GM18499 (cell line): ENCODE results near the gene NDUFA13.
"Not testable (repeated sequence)": the region's sequence is repeated elsewhere in the genome, so short reads cannot be mapped to it uniquely, and the experiment has no call there.

Experiments
- ATAC-seq: cut with Tn5 transposase; IDR thresholded peaks from one replicate; pipeline ENCODE4 v1.9.1; 2021; ENCODE audit warnings: moderate number of reproducible peaks; ENCODE audit not compliant: insufficient read depth, unreplicated experiment

NDUFA13 gene

GRCh38 chr19:19515642-19516519 lies at the start of gene NDUFA13:
NDUFA13 (plus strand) TSS chr19:19516225; CDS start chr19:19516239, 14 bp downstream.
- peak; percentile 84 for ATAC-seq

GRCh38 chr19:19468424-19469050 lies 47.5 kb upstream of the NDUFA13 start:
- no peak for ATAC-seq

GRCh38 chr19:19470579-19470978 lies 45.4 kb upstream of the NDUFA13 start:
- no peak for ATAC-seq

GRCh38 chr19:19471682-19472081 lies 44.3 kb upstream of the NDUFA13 start:
- no peak for ATAC-seq

GRCh38 chr19:19472106-19472505 lies 43.9 kb upstream of the NDUFA13 start:
- ATAC-seq: not testable (repeated sequence)

- no peak for ATAC-seq
Observed at GRCh38 chr19:19475015-19475765, 40.8 kb upstream of the NDUFA13 start.

- no peak for ATAC-seq
Observed at GRCh38 chr19:19475849-19476828, 39.9 kb upstream of the NDUFA13 start.

GRCh38 chr19:19477705-19478383 lies 38.2 kb upstream of the NDUFA13 start:
- ATAC-seq: no peak

- no peak for ATAC-seq
Observed at GRCh38 chr19:19480688-19481087, 35.3 kb upstream of the NDUFA13 start.

- no peak for ATAC-seq
Observed at GRCh38 chr19:19482809-19483596, 33.0 kb upstream of the NDUFA13 start.

- no peak for ATAC-seq
Observed at GRCh38 chr19:19485161-19485997, 30.6 kb upstream of the NDUFA13 start.

GRCh38 chr19:19485998-19486290 lies 30.1 kb upstream of the NDUFA13 start:
- no peak for ATAC-seq

GRCh38 chr19:19486343-19487076 lies 29.5 kb upstream of the NDUFA13 start:
- ATAC-seq: no peak

- ATAC-seq: no peak
Observed at GRCh38 chr19:19487077-19487949, 28.7 kb upstream of the NDUFA13 start.

GRCh38 chr19:19487950-19488874 lies 27.8 kb upstream of the NDUFA13 start:
- ATAC-seq: no peak
